Activated CD8-positive, alpha-beta memory T cell treated with anti-CD3 and anti-CD28 coated beads, Interleukin-2, amount 10 ng/mL, durations not matched to agents 7 days and 5 days (primary cell): ENCODE measurements around the gene NAA80. TPM values are rescaled to one million over a fixed set of nuclear protein-coding genes. Genes with fewer than 3 reads are reported as not detected.

ENCODE experiments used
- ATAC-seq: fragments of 150-1000 bp; cut with Tn5 transposase; one replicate; pipeline ENCODE4 v1.10.0; 2021; ENCODE audit warnings: moderate library complexity
- CTCF ChIA-PET: fragments of 350-600 bp; sonication (Branson Sonifier 250); formaldehyde crosslinking; loops from one replicate; lab custom pipeline; 2021; ENCODE audit warnings: antibody characterized with exemption; lab: Charles Lee
- DNase-seq: peaks from one replicate; pipeline ENCODE4 v3.0.0-alpha.2; 2020
- H3K27ac Mint-ChIP-seq: one replicate; pipeline ENCODE4 v1.8.0; 2021; ENCODE audit warnings: mild to moderate bottlenecking, mixed read lengths
- H3K27me3 Mint-ChIP-seq: one replicate; pipeline ENCODE4 v1.8.0; 2021; ENCODE audit warnings: mixed read lengths
- H3K36me3 Mint-ChIP-seq: one replicate; pipeline ENCODE4 v1.8.0; 2021; ENCODE audit warnings: mild to moderate bottlenecking, mixed read lengths
- H3K4me1 Mint-ChIP-seq: one replicate; pipeline ENCODE4 v1.8.0; 2021; ENCODE audit warnings: mixed read lengths
- H3K4me3 Mint-ChIP-seq: one replicate; pipeline ENCODE4 v1.8.0; 2021; ENCODE audit warnings: mild to moderate bottlenecking, moderate library complexity, mixed read lengths
- H3K9me3 Mint-ChIP-seq: one replicate; pipeline ENCODE4 v1.8.0; 2022; ENCODE audit warnings: low read depth, mixed read lengths
- total RNA-seq, 2 experiments: library from RNA; stranded (reverse); gene quantifications; one replicate each; pipeline ENCODE4 v1.2.3, GENCODE V29; 2021

Gene NAA80
- total RNA-seq, 2 experiments from 2014 or later = 23.1 to 37.3 TPM

DNA sequence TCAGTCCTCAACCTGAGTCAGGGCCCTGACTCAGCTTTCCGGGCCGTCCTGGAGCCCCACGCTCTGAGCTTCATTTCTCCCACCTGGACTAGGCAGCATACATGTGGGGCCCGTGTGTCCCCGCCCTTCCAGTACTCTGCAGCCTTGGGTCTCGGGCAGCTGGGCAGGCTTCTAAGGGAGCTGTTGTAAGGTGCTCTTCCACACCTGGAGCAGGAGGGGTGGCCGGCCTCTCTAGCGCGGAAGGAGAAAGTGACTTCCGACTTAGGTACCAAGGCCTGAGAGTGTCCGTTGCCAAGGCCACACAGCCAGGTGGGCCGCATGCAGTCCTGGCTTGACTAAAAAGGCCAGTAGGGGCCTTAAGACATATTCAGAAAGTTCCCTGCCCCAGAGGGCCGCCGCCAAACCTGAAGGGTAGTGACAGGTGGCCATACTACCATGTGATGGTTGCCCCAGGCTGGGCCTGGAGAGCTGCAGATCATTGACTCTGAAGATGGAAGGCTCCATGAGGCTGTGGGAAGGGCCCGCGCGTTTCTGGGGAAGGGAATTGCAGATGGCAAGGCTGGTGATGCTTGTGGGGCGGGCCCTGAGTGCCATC lies 39.7 kb downstream of the NAA80 start:
- H3K9me3 Mint-ChIP-seq = no peaks in the 10 kb centered on the region
- H3K27ac Mint-ChIP-seq = peak overlapping the region; percentile 67
- ATAC-seq (no peak), DNase-seq (no peak)
- peaks cover 34% of the 10 kb centered on the region for H3K36me3 Mint-ChIP-seq
- CTCF ChIA-PET = interaction anchor here (0.7 to 6.6 kb wide), 28 partner anchors 8 to 324 kb away, joined by 3 to 72 read pairs (median 6); partner anchors contain the start of genes GNAI2, GNAT1, HYAL3 and NAA80
- peak overlapping the region; percentile 47 for H3K4me3 Mint-ChIP-seq
- H3K4me1 Mint-ChIP-seq = peaks cover 9% of the 10 kb centered on the region
- no peaks in the 10 kb centered on the region for H3K27me3 Mint-ChIP-seq

DNA sequence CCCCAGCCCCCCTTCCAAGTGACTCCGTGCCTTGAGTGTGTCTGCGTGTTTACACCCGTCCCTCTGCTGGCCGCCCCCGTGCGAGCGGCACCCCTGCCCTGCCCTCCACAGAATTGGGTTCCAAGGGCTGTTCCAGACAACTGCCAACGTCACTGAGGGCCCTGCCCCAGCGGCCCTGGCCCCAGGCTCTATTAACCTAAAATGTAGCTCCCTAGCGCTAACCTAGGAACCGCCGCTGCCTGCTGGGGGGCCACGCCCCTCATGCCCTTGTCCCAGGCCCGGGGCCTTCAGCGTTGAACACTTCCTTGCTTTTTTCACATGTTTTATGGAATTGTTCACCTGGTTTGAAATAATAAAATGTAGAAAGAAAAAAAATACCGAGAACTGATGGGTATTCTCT lies 40.2 kb downstream of the NAA80 start:
- H3K36me3 Mint-ChIP-seq = peaks cover 34% of the 10 kb centered on the region

DNA sequence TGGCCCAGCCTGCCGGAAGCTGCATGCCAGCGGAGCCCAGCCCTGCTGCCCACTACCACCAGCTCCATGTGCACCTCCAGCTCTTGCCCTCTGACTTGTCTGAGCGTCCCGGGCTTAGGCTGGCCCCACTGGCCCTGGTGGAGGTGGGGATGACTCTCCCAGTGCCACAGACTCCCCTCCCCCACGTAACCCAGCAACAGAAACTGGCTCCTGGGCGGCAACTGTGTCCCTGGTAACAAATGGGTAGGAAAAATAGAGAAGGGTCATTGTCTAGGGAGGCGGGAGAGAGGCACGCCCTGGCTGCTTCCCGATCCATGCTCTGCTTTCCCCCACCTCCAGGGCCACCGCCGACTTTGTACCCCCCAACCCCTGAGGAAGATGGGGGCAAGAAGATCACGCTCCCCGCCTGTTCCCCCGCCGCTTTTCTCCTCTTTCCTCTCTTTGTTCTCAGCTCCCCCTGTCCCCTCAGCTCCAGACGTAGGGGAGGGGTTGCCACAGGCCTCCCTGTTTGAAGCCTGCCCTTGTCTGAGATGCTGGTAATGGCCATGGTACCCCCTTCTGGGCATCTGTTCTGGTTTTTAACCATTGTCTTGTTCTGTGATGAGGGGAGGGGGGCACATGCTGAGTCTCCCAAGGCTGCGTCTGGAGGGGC lies 41.0 kb downstream of the NAA80 start:
- no peaks in the 10 kb centered on the region for H3K27me3 Mint-ChIP-seq
- CTCF ChIA-PET = interaction anchor here (1.0 to 6.6 kb wide), 8 partner anchors 8 to 32 kb away, joined by 3 to 72 read pairs (median 18); partner anchors contain the start of gene GNAI2
- peaks cover 40% of the 10 kb centered on the region for H3K36me3 Mint-ChIP-seq
- H3K4me1 Mint-ChIP-seq = peaks cover 14% of the 10 kb centered on the region
- no peak overlapping the region for H3K27ac Mint-ChIP-seq
- no peak overlapping the region for H3K4me3 Mint-ChIP-seq
- ATAC-seq (no peak), DNase-seq (no peak)
- H3K9me3 Mint-ChIP-seq = no peaks in the 10 kb centered on the region

More for the DNA sequence above, 40.2 kb downstream of the NAA80 start:
- ATAC-seq (no peak), DNase-seq (no peak)
- H3K27ac Mint-ChIP-seq = no peak overlapping the region
- CTCF ChIA-PET = interaction anchor here (0.7 to 6.6 kb wide), 16 partner anchors 9 to 78 kb away, joined by 3 to 72 read pairs (median 8); partner anchors contain the start of genes GNAI2 and GNAT1
- H3K27me3 Mint-ChIP-seq = no peaks in the 10 kb centered on the region
- no peaks in the 10 kb centered on the region for H3K9me3 Mint-ChIP-seq
- peaks cover 10% of the 10 kb centered on the region for H3K4me1 Mint-ChIP-seq
- H3K4me3 Mint-ChIP-seq = no peak overlapping the region

DNA sequence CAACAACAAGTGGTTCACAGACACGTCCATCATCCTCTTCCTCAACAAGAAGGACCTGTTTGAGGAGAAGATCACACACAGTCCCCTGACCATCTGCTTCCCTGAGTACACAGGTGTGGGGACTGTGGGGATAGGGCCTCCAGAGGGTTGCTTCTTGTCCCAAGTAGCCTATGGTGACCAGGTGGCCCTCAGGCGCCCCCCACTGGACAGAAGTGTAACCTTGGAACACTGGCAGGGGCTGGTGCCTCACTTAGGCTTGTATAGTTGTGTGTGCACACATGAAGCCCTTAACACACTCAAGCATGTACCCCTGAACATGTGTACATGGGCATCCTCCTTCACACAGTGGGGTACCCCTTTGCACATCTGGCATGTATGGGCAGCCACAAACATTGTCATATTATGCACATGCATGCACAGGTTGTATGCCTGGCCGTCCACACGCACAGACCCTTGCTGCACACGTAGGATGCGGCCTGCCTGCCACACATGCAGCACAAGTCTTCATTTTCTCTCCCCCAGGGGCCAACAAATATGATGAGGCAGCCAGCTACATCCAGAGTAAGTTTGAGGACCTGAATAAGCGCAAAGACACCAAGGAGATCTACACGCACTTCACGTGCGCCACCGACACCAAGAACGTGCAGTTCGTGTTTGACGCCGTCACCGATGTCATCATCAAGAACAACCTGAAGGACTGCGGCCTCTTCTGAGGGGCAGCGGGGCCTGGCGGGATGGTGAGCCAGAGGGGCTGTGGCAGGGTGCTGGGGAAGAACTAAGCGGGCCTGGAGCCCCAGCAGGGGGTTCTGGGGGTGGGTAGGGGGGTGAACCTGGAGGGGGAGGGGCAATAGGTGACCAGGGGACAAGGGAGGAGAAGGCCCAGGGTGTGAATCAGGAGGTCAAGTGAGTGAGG lies 42.0 kb downstream of the NAA80 start:
- Mint-ChIP-seq H3K4me3 (no peak overlapping the region), H3K4me1 (peaks cover 14% of the 10 kb centered on the region), H3K36me3 (peaks cover 40% of the 10 kb centered on the region), H3K9me3 (no peaks in the 10 kb centered on the region), H3K27ac (no peak overlapping the region), H3K27me3 (no peaks in the 10 kb centered on the region)
- no peak for DNase-seq
- no peak for ATAC-seq
- CTCF ChIA-PET = interaction anchor here (0.7 to 11.4 kb wide), 7 partner anchors 11 to 63 kb away, joined by 3 to 231 read pairs (median 7); partner anchors contain the start of gene GNAI2

DNA sequence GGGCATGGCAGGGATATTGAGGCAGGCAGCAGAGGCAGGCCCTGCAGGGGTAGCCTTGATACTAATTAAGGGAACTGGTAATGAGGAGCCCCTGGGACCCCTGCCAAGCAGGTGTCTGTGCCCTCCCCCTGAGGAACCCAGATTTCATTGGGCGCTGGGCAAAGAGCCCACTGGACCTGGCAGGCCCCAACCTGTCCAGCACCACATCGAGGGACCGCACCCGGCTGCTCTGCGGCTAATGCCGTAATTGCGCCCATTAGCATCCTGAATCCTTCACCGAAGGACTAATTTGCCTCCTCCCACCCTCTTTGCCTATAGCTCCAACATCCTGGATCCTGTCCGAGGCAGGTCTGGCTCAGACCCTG lies 44.0 kb downstream of the NAA80 start:
- H3K4me1 Mint-ChIP-seq = peaks cover 17% of the 10 kb centered on the region
- H3K27ac Mint-ChIP-seq = no peak overlapping the region
- CTCF ChIA-PET = interaction anchor here (1.5 to 11.4 kb wide), 4 partner anchors 9 to 61 kb away, joined by 3 to 231 read pairs (median 39); partner anchors contain the start of genes HYAL3 and NAA80
- H3K9me3 Mint-ChIP-seq = no peaks in the 10 kb centered on the region
- no peak overlapping the region for H3K4me3 Mint-ChIP-seq
- no peaks in the 10 kb centered on the region for H3K27me3 Mint-ChIP-seq
- H3K36me3 Mint-ChIP-seq = peaks cover 46% of the 10 kb centered on the region
- DNase-seq (no peak), ATAC-seq (no peak)

DNA sequence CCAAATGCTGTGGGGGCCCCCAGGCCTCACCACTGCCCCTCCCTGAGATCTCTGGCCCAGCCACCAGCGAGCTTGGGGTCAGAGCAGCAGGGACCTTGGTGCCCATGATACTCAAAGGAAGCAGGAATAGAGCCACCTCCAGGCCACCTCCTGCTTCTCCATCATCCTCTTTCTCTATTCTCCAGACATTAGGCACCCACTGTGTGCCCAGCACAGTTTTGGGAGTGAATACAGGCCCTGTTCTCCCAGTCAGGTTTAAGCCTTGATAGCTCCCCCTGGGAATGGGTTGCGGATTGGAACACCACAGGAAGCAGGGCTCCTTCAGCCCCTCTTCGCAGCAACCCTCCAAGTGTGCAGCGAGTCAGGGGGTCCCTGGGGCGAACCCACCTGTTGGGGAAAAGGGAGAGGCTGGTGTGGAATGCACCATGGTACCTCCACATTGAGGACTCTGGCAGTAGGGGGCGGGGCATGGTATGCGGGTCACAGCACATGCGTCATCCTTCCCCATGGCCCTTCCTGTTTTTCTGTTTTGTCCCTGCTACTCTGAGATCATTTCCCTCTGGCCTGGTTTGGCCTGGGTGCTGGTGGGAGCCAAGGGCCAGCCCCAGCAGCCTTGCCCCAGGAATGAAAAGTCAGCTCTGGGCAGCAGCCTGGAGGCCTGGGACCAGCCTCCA lies 44.5 kb downstream of the NAA80 start:
- H3K9me3 Mint-ChIP-seq = no peaks in the 10 kb centered on the region
- CTCF ChIA-PET = interaction anchor here (1.5 to 11.4 kb wide), 5 partner anchors 8 to 60 kb away, joined by 3 to 231 read pairs (median 6); partner anchors contain the start of genes GNAI2, HYAL3 and NAA80
- H3K4me1 Mint-ChIP-seq = peaks cover 20% of the 10 kb centered on the region
- no peak overlapping the region for H3K27ac Mint-ChIP-seq
- H3K4me3 Mint-ChIP-seq = no peak overlapping the region
- no peaks in the 10 kb centered on the region for H3K27me3 Mint-ChIP-seq
- DNase-seq (no peak), ATAC-seq (no peak)
- H3K36me3 Mint-ChIP-seq = peaks cover 46% of the 10 kb centered on the region

DNA sequence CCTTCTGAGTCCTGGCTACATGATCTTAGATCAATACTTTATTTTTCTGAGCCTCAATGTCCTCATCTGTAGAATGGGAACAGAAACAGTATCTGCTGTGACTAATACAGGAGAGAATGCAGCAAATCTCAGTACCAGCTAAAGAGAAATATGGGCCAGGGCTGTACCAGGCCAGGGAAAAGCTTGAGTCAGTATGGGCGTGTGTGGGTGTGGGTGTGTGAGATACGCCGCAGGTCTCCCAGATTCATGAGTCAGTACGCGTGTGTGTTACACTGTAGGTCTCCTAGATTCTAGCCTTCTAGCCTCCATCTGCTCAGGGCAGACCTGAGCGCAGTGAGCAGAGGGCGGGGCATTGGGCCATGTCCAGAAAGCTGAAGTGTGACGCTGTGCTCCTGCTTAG lies 48.0 kb downstream of the NAA80 start:
- no peaks in the 10 kb centered on the region for H3K9me3 Mint-ChIP-seq
- CTCF ChIA-PET = interaction anchor here (1.2 to 11.4 kb wide), 2 partner anchors 9 to 23 kb away, joined by 6 to 231 read pairs; no protein-coding TSS in a partner anchor
- H3K4me3 Mint-ChIP-seq = no peak overlapping the region
- H3K36me3 Mint-ChIP-seq = peaks cover 32% of the 10 kb centered on the region
- H3K27ac Mint-ChIP-seq = no peak overlapping the region
- no peaks in the 10 kb centered on the region for H3K27me3 Mint-ChIP-seq
- ATAC-seq = no peak
- H3K4me1 Mint-ChIP-seq = peaks cover 41% of the 10 kb centered on the region
- DNase-seq = no peak

DNA sequence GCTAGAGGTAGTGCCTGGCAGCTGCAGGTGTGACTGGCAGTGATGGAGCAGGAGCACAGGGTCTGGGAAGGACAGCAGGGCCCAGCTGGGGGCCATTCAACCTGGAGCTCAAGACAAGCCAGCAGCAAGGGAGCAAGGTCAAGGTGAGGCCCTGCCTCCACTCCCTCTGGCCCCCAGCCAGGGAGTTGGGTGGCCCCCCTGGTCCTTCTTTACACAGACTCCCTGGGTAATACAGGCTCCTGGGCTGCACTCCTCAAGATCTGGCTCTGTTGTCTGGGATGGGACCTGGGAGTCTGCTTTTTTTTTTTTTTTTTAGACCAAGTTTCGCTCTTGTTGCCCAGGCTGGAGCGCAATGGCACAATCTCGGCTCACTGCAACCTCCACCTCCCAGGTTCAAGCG lies 48.7 kb downstream of the NAA80 start:
- ATAC-seq (no peak), DNase-seq (no peak)
- Mint-ChIP-seq H3K9me3 (no peaks in the 10 kb centered on the region), H3K4me3 (no peak overlapping the region), H3K4me1 (peaks cover 45% of the 10 kb centered on the region), H3K36me3 (peaks cover 29% of the 10 kb centered on the region), H3K27ac (no peak overlapping the region), H3K27me3 (no peaks in the 10 kb centered on the region)
- CTCF ChIA-PET = interaction anchor here (0.9 to 11.4 kb wide), 4 partner anchors 9 to 56 kb away, joined by 3 to 231 read pairs (median 6); partner anchors contain the start of genes HYAL3 and NAA80

DNA sequence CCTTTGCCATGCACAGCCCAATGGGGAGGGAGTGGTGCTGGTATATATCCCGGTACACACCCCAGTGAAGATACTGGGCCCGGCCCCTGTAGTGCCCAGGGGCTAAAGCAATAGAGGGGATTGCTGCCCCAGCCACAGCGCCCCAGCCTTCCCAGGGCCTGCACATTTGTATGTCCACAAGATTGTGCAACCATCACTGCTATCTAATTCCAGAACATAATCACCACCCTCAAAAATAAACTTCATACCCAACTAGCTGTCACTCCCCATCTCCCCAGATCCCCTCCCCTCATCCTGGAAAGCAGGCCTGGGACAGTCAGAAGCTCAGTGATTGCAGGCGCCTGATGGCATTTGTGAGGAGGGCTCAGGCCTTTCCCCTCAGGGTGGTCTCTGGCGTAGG lies 49.7 kb downstream of the NAA80 start:
- H3K9me3 Mint-ChIP-seq = no peaks in the 10 kb centered on the region
- H3K27me3 Mint-ChIP-seq = no peaks in the 10 kb centered on the region
- ATAC-seq = no peak
- H3K27ac Mint-ChIP-seq = no peak overlapping the region
- no peak overlapping the region for H3K4me3 Mint-ChIP-seq
- CTCF ChIA-PET = interaction anchor here (1.0 to 11.4 kb wide), 4 partner anchors 10 to 49 kb away, joined by 3 to 231 read pairs (median 9); partner anchors contain the start of genes HYAL3 and NAA80
- H3K36me3 Mint-ChIP-seq = peaks cover 23% of the 10 kb centered on the region
- peaks cover 52% of the 10 kb centered on the region for H3K4me1 Mint-ChIP-seq
- no peak for DNase-seq

DNA sequence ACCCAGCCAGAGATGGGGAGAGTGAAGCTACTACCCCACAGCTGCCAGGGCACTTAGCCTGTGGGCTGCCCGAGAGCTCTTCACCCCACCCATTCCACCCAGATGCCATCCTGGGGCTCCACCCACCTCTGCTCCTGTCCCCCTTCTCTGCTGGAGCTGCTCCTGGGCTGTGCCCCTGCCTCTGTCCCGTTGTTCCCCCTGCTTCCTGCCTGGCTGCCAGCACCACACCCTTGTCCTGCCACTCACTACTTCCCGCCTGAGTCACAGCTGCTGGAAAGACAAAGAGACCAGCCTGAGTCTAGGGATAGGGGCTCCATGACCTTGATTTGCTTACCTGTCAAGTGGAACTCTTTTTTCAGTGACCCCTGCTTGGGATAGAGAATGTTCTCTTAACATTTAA lies 50.8 kb downstream of the NAA80 start:
- Mint-ChIP-seq H3K27ac (peak overlapping the region; percentile 66), H3K27me3 (no peaks in the 10 kb centered on the region), H3K36me3 (peaks cover 26% of the 10 kb centered on the region), H3K4me3 (no peak overlapping the region), H3K9me3 (no peaks in the 10 kb centered on the region), H3K4me1 (peaks cover 56% of the 10 kb centered on the region)
- ATAC-seq (no peak), DNase-seq (no peak)
- CTCF ChIA-PET = interaction anchor here (0.8 to 11.4 kb wide), 5 partner anchors 10 to 53 kb away, joined by 3 to 231 read pairs (median 46); partner anchors contain the start of gene GNAI2

DNA sequence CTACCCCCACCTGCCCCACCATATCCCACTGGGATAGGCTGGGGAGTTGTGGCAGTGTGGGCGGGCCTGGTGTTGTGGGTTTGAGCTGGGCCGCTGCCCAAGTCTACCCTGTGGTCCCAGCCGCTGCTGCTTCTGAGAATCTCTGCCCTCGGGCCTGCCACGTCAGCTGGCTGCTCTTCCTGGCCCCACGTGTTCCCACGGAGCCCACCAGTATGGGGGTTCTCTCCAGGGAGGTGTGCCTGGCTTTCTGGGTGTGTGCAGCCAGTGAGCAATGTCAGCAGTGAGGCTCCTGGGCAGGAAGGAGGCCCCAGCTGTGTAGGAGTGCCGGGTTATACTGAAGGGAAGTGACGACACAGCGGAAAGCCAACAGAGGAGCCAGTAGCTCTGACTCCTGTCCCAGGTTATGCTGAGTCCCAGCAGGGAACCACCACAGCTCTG lies 52.7 kb downstream of the NAA80 start:
- peak; percentile 83 for ATAC-seq
- CTCF ChIA-PET = interaction anchor here (0.5 to 11.4 kb wide), 34 partner anchors 10 to 575 kb away, joined by 3 to 231 read pairs (median 5); partner anchors contain the start of genes GNAI2, GNAT1, HYAL3 and IFRD2
- no peaks in the 10 kb centered on the region for H3K27me3 Mint-ChIP-seq
- H3K4me1 Mint-ChIP-seq = peaks cover 75% of the 10 kb centered on the region
- peak overlapping the region; percentile 68 for H3K4me3 Mint-ChIP-seq
- peak overlapping the region; percentile 91 for H3K27ac Mint-ChIP-seq
- peak; percentile 95 for DNase-seq
- peaks cover 27% of the 10 kb centered on the region for H3K36me3 Mint-ChIP-seq
- H3K9me3 Mint-ChIP-seq = no peaks in the 10 kb centered on the region
